Nephron progenitor cell (in vitro differentiated cells): ENCODE measurements around the gene COG1.

Experiments
- DNase-seq: peaks from one replicate; pipeline ENCODE4 v3.0.0; 2021
- H3K27ac Mint-ChIP-seq: 2 replicates; pipeline ENCODE4 v1.8.0; 2021; ENCODE audit warnings: mild to moderate bottlenecking, moderate library complexity, mixed read lengths
- H3K27me3 Mint-ChIP-seq: 2 replicates; pipeline ENCODE4 v1.8.0; 2021; ENCODE audit warnings: mild to moderate bottlenecking, low read depth, mixed read lengths; ENCODE audit not compliant: poor library complexity
- H3K36me3 Mint-ChIP-seq: 2 replicates; pipeline ENCODE4 v1.8.0; 2021; ENCODE audit warnings: low read depth, mixed read lengths
- H3K4me1 Mint-ChIP-seq: 2 replicates; pipeline ENCODE4 v1.8.0; 2021; ENCODE audit warnings: mixed read lengths
- H3K4me3 Mint-ChIP-seq: 2 replicates; pipeline ENCODE4 v1.8.0; 2021; ENCODE audit warnings: mild to moderate bottlenecking, moderate library complexity, mixed read lengths
- H3K9me3 Mint-ChIP-seq: 2 replicates; pipeline ENCODE4 v1.8.0; 2021; ENCODE audit warnings: mild to moderate bottlenecking, moderate library complexity, mixed read lengths
- TF ChIP-seq, protein P1 (sequence below): fragments of 200-600 bp; sonication (generic); IDR thresholded peaks from 2 replicates; pipeline ENCODE4 v1.5.0; 2021; ENCODE audit warnings: antibody characterized with exemption

The COG1 gene

DNA sequence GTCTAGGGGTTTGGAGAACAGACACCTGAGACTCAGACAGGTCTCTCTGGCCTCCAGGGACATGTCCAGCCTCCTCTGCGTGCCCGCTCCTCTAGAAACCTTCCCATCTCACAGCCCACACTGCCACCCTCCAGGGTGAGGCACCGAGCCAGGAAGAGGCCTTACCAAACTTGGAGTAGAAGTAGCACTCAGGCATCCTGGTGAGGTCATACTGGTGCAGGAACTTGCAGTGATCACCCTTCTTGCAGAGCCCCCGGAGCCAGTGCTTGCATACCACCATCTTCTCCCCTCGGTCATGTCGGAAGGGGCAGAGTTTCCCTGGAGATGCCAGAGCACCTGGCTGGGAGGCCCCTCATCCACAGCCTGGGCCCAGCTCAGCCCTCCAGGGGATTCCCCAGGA, 64.7 kb downstream of the COG1 start:
- Mint-ChIP-seq H3K4me1 (peaks cover 31% of the 10 kb centered on the region), H3K4me3 (no peak overlapping the region), H3K36me3 (no peaks in the 10 kb centered on the region), H3K27me3 (peaks cover under 1% of the 10 kb centered on the region), H3K9me3 (no peaks in the 10 kb centered on the region), H3K27ac (no peak overlapping the region)
- no peak for DNase-seq
- TF ChIP-seq, protein P1, sequence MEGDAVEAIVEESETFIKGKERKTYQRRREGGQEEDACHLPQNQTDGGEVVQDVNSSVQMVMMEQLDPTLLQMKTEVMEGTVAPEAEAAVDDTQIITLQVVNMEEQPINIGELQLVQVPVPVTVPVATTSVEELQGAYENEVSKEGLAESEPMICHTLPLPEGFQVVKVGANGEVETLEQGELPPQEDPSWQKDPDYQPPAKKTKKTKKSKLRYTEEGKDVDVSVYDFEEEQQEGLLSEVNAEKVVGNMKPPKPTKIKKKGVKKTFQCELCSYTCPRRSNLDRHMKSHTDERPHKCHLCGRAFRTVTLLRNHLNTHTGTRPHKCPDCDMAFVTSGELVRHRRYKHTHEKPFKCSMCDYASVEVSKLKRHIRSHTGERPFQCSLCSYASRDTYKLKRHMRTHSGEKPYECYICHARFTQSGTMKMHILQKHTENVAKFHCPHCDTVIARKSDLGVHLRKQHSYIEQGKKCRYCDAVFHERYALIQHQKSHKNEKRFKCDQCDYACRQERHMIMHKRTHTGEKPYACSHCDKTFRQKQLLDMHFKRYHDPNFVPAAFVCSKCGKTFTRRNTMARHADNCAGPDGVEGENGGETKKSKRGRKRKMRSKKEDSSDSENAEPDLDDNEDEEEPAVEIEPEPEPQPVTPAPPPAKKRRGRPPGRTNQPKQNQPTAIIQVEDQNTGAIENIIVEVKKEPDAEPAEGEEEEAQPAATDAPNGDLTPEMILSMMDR = no peak
